ENCODE data around the gene BTBD16. TPM values are rescaled to one million over a fixed set of nuclear protein-coding genes. Genes with fewer than 3 reads are reported as not detected.

BTBD16 gene
- total and polyA plus RNA-seq, 10 of the 15 experiments (the other 5 are each of a cell fraction or from before 2014, with no cell fraction given): 0.11 TPM; not detected in 9

DNA sequence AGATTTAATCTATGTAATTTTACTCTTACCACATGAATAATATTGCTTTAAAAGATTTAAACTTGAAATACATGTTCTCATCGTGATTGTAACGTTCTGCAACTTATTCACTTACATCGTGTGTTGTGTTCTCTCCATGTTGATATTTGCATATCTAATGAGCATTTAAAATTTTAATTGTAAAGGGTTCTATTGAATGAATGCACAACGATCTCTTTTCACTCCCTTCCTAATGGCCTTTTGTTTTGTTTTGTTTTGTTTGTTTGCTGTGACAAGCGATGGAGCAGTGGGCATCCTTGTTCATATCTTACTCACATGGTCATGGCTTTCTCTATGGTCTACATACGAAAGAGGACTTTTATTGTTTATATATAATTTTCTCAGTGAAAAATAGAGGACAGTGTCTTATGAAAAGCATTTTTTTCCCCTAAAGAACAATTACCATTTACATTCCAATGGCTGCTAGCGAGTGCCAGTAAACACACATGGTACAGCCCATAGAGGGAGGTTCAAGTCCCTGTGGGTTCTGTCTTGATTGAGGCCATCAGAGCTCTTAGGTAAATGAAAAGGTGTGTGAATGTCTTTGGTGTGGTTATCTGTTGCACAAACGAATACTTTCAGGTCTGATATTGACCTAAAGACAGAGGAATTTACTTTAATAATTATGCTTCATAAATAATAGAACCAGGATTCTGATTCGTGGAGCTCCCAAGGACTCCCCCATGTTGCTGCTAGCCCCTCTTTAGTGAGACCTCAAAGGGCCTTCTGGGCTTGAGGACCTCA lies 32.4 kb downstream of the BTBD16 start:
- H3K4me3 ChIP-seq: no peak overlapping the region
- H3K27me3 ChIP-seq (replicated peaks in 1 of 2; ENCODE audit: control insufficient read depth in 2 of 2, insufficient read depth in 2 of 2, low read length in 1 of 2): no peaks in the 10 kb centered on the region
- FAIRE-seq: no peak
- no peaks in the 10 kb centered on the region for H3K36me3 ChIP-seq (ENCODE audit: control insufficient read depth in 2 of 2, insufficient read depth in 2 of 2, low read length in 1 of 2)
- RAD21 ChIA-PET (ENCODE audit: unreplicated experiment): no interaction called here
- H3K9me3 ChIP-seq (replicated peaks; ENCODE audit: control insufficient read depth, insufficient read depth, low read length): peaks cover 6% of the 10 kb centered on the region; the same call in 1 of the 3 replicates
- SMC1A ChIA-PET (ENCODE audit: uncharacterized antibody, unreplicated experiment): interaction anchor here (3.9 kb wide), 1 partner anchor 131 kb away, joined by 21 read pairs; no protein-coding TSS in a partner anchor
- in situ Hi-C loops (cut with MboI) (no loop called here), intact Hi-C loops (cut with micrococcal nuclease; ENCODE audit: unreplicated experiment) (no loop called here)
- no peaks in the 10 kb centered on the region for H3K79me2 ChIP-seq (ENCODE audit: control insufficient read depth, insufficient read depth, low read length)
- H2AFZ ChIP-seq (ENCODE audit: control insufficient read depth, low read depth, low read length): no peak overlapping the region
- 23% methylated on average over 9 of the region's 9 CpGs for WGBS (ENCODE audit: insufficient coverage, insufficient replicate concordance, low lambda C conversion rate, missing lambda C conversion rate)
- H3K27ac ChIP-seq (ENCODE audit: control insufficient read depth, insufficient read depth): no peak overlapping the region
- H3K4me2 ChIP-seq (ENCODE audit: control insufficient read depth, insufficient read depth): no peak overlapping the region
- CTCF ChIA-PET: interaction anchor here (3.2 kb wide), 1 partner anchor 131 kb away, joined by 26 read pairs; no protein-coding TSS in a partner anchor
- no TSS peak for BruUV-seq (replicated peaks)
- no peaks in the 10 kb centered on the region for H4K20me1 ChIP-seq (ENCODE audit: control insufficient read depth, insufficient read depth)
- TF ChIP-seq ZNF622 (IDR thresholded peaks at IDR 0.05) (no peak), SMC3 (IDR thresholded peaks at IDR 0.05; ENCODE audit: borderline replicate concordance, low read length) (no peak), PRDM15 (CRISPR knock-in tag; IDR thresholded peaks at IDR 0.05) (no peak), PML (IDR thresholded peaks at IDR 0.05; ENCODE audit: low read length) (no peak)
- TF ChIP-seq, protein P1, sequence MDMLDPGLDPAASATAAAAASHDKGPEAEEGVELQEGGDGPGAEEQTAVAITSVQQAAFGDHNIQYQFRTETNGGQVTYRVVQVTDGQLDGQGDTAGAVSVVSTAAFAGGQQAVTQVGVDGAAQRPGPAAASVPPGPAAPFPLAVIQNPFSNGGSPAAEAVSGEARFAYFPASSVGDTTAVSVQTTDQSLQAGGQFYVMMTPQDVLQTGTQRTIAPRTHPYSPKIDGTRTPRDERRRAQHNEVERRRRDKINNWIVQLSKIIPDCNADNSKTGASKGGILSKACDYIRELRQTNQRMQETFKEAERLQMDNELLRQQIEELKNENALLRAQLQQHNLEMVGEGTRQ (IDR thresholded peaks at IDR 0.05; ENCODE audit: borderline replicate concordance, low read depth, low read length): no peak
- no peak overlapping the region for H3K9ac ChIP-seq (ENCODE audit: control insufficient read depth, insufficient read depth, low read length)
- peaks cover 6% of the 10 kb centered on the region for H3K4me1 ChIP-seq (ENCODE audit: control insufficient read depth, insufficient read depth, low read length)
- no peak for ATAC-seq
- POLR2A ChIA-PET: no interaction called here
- no peak for DNase-seq (ENCODE audit: low read depth, low spot score)
